Esophagus squamous epithelium (tissue), 5 donors: Measurements from ENCODE around the gene KCNK3. TPM values are rescaled to one million over a fixed set of nuclear protein-coding genes. Genes with fewer than 3 reads are reported as not detected.

Source experiments
- DNase-seq: peaks from one replicate; lab custom pipeline; 2025; lab: John Stamatoyannopoulos, UW
- H3K27ac ChIP-seq, 4 donors: fragments of 200-600 bp; sonication (generic); one replicate each; pipeline ENCODE4 v1.5.1; 2016 to 2019; ENCODE audit warnings: mild to moderate bottlenecking in 1 of 4
- H3K27me3 ChIP-seq, 4 donors: fragments of 200-600 bp; sonication (generic); 1 replicate in 3 of 4; 2 replicates in 1 of 4; pipeline versions ENCODE4 v1.5.1 to v1.6.0; 2017 to 2021; ENCODE audit warnings: antibody characterized with exemption in 1 of 4
- H3K36me3 ChIP-seq, 3 donors: fragments of 200-600 bp; sonication (generic); one replicate each; pipeline ENCODE4 v1.5.1; 2016 to 2019
- H3K4me1 ChIP-seq, 3 donors: fragments of 200-600 bp; sonication (generic); one replicate each; pipeline ENCODE4 v1.5.1; 2017 to 2019
- H3K4me3 ChIP-seq, 4 donors: fragments of 200-600 bp; sonication (generic); 1 replicate in 3 of 4; 2 replicates in 1 of 4; pipeline ENCODE4 v1.5.1; 2016 to 2019; ENCODE audit warnings: mild to moderate bottlenecking in 2 of 4, moderate library complexity in 1 of 4
- H3K9me3 ChIP-seq, 3 donors: fragments of 200-600 bp; sonication (generic); one replicate each; pipeline ENCODE4 v1.5.1; 2016 to 2019
- POLR2A ChIP-seq, 4 donors: fragments of 450-650 bp; IDR thresholded peaks; one replicate each; pipeline ENCODE4 v1.6.1; 2017; ENCODE audit warnings: antibody characterized with exemption in 4 of 4, mild to moderate bottlenecking in 4 of 4, moderate library complexity in 3 of 4
- WGBS, 2 donors: methylation state at CpG; one replicate each; pipeline ENCODE4 v1.1.5; 2018; 5-methylcytosine and 5-hydroxymethylcytosine counted together
- intact Hi-C: fragments of 100-400 bp; cut with DNase I; formaldehyde crosslinking; loops from one replicate; pipeline ENCODE4 v1.15.0; 2022
- total RNA-seq, 4 donors: library from RNA; depleted of rRNA; stranded (reverse); fragments of >200 nt; gene quantifications; one replicate each; pipeline ENCODE4 v1.1.0, GENCODE V29; 2016
- TF ChIP-seq, protein P1 (sequence below), 6 experiments: fragments of 450-650 bp in 4 of 6; fragments of 200-600 bp in 2 of 6; sonication (generic) in 2 of 6; IDR thresholded peaks; one replicate each; pipeline ENCODE4 v1.5.1; 2016 to 2019; ENCODE audit warnings: antibody characterized with exemption in 6 of 6, mild to moderate bottlenecking in 4 of 6, moderate library complexity in 4 of 6
- donor health status: DM: yes; HTN: yes; CAD: no.

The KCNK3 gene
- total RNA-seq, 4 donors from 2014 or later = 0.66 to 1.6 (median 0.84) TPM

DNA sequence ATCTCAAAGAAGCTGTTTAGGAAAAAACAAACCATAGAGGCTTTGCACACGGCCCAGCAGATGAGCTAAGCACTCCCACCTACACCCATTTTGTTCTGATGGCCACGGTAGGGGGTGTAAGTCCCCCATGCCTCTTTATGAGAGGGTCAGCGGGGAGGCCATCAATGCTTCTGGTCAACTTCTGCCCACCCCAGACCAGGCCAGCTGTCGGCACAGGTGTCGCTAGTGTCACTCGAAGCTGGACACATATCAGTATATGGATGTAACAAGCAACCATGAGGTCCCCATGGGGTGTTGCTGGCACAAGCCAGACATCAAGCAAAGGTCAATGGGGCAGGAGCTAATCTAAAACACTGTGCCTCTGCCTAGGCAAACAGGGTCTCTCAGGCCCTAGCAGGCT, 47.8 kb downstream of the KCNK3 start:
- no peaks in the 10 kb centered on the region for H3K9me3 ChIP-seq
- H3K4me1 ChIP-seq = peaks cover 0 to 8% (median 0%) of the 10 kb centered on the region in 3 donors
- no peaks in the 10 kb centered on the region for H3K27me3 ChIP-seq
- no peak for DNase-seq
- intact Hi-C loops = no loop called here
- H3K4me3 ChIP-seq = no peak overlapping the region
- WGBS, 2 donors = 59 to 74% methylated on average over 2 to 4 of the region's 6 CpGs
- no peak overlapping the region for H3K27ac ChIP-seq
- TF ChIP-seq, protein P1, sequence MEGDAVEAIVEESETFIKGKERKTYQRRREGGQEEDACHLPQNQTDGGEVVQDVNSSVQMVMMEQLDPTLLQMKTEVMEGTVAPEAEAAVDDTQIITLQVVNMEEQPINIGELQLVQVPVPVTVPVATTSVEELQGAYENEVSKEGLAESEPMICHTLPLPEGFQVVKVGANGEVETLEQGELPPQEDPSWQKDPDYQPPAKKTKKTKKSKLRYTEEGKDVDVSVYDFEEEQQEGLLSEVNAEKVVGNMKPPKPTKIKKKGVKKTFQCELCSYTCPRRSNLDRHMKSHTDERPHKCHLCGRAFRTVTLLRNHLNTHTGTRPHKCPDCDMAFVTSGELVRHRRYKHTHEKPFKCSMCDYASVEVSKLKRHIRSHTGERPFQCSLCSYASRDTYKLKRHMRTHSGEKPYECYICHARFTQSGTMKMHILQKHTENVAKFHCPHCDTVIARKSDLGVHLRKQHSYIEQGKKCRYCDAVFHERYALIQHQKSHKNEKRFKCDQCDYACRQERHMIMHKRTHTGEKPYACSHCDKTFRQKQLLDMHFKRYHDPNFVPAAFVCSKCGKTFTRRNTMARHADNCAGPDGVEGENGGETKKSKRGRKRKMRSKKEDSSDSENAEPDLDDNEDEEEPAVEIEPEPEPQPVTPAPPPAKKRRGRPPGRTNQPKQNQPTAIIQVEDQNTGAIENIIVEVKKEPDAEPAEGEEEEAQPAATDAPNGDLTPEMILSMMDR (IDR thresholded peaks at IDR 0.05) = no peak
- no peak for TF ChIP-seq POLR2A (IDR thresholded peaks at IDR 0.05)
- H3K36me3 ChIP-seq = no peaks in the 10 kb centered on the region

DNA sequence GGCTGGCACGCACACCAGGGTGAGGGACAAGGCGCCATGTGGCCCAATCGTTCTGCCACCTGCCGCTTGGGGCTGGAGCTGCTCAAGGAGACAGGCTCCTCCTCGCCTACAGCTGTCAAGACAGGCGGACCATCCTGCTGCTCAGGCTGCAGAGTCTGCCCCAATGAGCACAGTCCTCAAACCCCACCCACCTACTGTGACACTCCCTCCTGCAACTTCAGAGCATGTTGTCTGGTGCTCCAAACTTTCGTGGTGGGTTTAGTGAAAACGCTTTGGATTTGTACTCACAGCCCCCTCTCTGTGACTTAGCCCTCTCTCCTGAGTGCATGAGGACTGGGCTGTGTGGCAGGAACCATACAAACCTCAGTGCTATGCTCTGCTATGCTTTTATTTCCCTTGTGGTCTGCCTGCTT, 48.4 kb downstream of the KCNK3 start:
- WGBS, 2 donors = 37 to 68% methylated on average over 7 to 8 of the region's 8 CpGs
- no peaks in the 10 kb centered on the region for H3K36me3 ChIP-seq
- DNase-seq = no peak
- H3K9me3 ChIP-seq = no peaks in the 10 kb centered on the region
- no peaks in the 10 kb centered on the region for H3K27me3 ChIP-seq
- H3K4me3 ChIP-seq = no peak overlapping the region
- intact Hi-C loops = no loop called here
- peaks cover 0 to 8% (median 0%) of the 10 kb centered on the region in 3 donors for H3K4me1 ChIP-seq
- H3K27ac ChIP-seq = no peak overlapping the region
- TF ChIP-seq, protein P1 (IDR thresholded peaks at IDR 0.05) = no peak
- no peak for TF ChIP-seq POLR2A (IDR thresholded peaks at IDR 0.05)

- TF ChIP-seq POLR2A (IDR thresholded peaks at IDR 0.05) = no peak
- TF ChIP-seq, protein P1 (IDR thresholded peaks at IDR 0.05) = no peak
- DNase-seq = no peak
- Histone ChIP-seq H3K27ac (no peak overlapping the region), H3K36me3 (no peaks in the 10 kb centered on the region), H3K27me3 (no peaks in the 10 kb centered on the region), H3K9me3 (no peaks in the 10 kb centered on the region), H3K4me1 (peaks cover 0 to 8% (median 0%) of the 10 kb centered on the region in 3 donors), H3K4me3 (no peak overlapping the region)
- 92 to 93% methylated on average over 5 to 10 of the region's 15 CpGs for WGBS, 2 donors
- intact Hi-C loops = loop anchor here (2.0 kb wide), 1 partner anchor 135 kb away; no protein-coding TSS in a partner anchor
Measured at GRCh38 chr2:26742048-26742770, 49.7 kb downstream of the KCNK3 start.

- Histone ChIP-seq H3K36me3 (no peaks in the 10 kb centered on the region), H3K27me3 (no peaks in the 10 kb centered on the region), H3K9me3 (no peaks in the 10 kb centered on the region), H3K4me3 (no peak overlapping the region), H3K4me1 (peaks cover 0 to 8% (median 0%) of the 10 kb centered on the region in 3 donors), H3K27ac (no peak overlapping the region)
- 85 to 89% methylated on average over 2 of the region's 3 CpGs for WGBS, 2 donors
- TF ChIP-seq, protein P1 (IDR thresholded peaks at IDR 0.05) = no peak
- no peak for TF ChIP-seq POLR2A (IDR thresholded peaks at IDR 0.05)
- DNase-seq = no peak
- intact Hi-C loops = loop anchor here (2.0 kb wide), 1 partner anchor 137 kb away; no protein-coding TSS in a partner anchor
Measured at GRCh38 chr2:26743852-26744251, 51.3 kb downstream of the KCNK3 start.

GRCh38 chr2:26744953-26745352, 52.4 kb downstream of the KCNK3 start:
- H3K9me3 ChIP-seq = no peaks in the 10 kb centered on the region
- H3K27me3 ChIP-seq = no peaks in the 10 kb centered on the region
- H3K27ac ChIP-seq = no peak overlapping the region
- no peak for DNase-seq
- H3K4me3 ChIP-seq = no peak overlapping the region
- peaks cover 0 to 14% (median 0%) of the 10 kb centered on the region in 3 donors for H3K4me1 ChIP-seq
- TF ChIP-seq, protein P1 (IDR thresholded peaks at IDR 0.05) = no peak
- no peak for TF ChIP-seq POLR2A (IDR thresholded peaks at IDR 0.05)
- 80 to 81% methylated on average over 2 to 3 of the region's 3 CpGs for WGBS, 2 donors
- intact Hi-C loops = no loop called here
- no peaks in the 10 kb centered on the region for H3K36me3 ChIP-seq
